HG03097 (cell line): ENCODE results near the gene ARHGDIA.
"Not testable (repeated sequence)": the region's sequence is repeated elsewhere in the genome, so short reads cannot be mapped to it uniquely, and the experiment has no call there.

Experiments used
- ATAC-seq: cut with Tn5 transposase; IDR thresholded peaks from one replicate; pipeline ENCODE4 v1.9.1; 2021; ENCODE audit not compliant: unreplicated experiment, low FRiP score

The ARHGDIA gene

GRCh38 chr17:81844887-81845286 lies 26.2 kb downstream of the ARHGDIA start:
- no peak for ATAC-seq

- no peak for ATAC-seq
Measured at GRCh38 chr17:81844327-81844851, 26.7 kb downstream of the ARHGDIA start.

GRCh38 chr17:81843713-81844326 lies 27.3 kb downstream of the ARHGDIA start:
- ATAC-seq = no peak

GRCh38 chr17:81842725-81843504 lies 28.2 kb downstream of the ARHGDIA start:
- no peak for ATAC-seq

GRCh38 chr17:81842378-81842724 lies 28.8 kb downstream of the ARHGDIA start:
- no peak for ATAC-seq

- ATAC-seq = no peak
Measured at GRCh38 chr17:81841866-81842265, 29.3 kb downstream of the ARHGDIA start.

GRCh38 chr17:81840826-81841778 lies 30.0 kb downstream of the ARHGDIA start:
- no peak for ATAC-seq

- ATAC-seq = not testable (repeated sequence)
Measured at GRCh38 chr17:81840059-81840458, 31.1 kb downstream of the ARHGDIA start.

GRCh38 chr17:81839301-81839700 lies 31.8 kb downstream of the ARHGDIA start:
- no peak for ATAC-seq

- no peak for ATAC-seq
Measured at GRCh38 chr17:81838753-81839255, 32.3 kb downstream of the ARHGDIA start.

- no peak for ATAC-seq
Measured at GRCh38 chr17:81837641-81838040, 33.5 kb downstream of the ARHGDIA start.

- ATAC-seq = no peak
Measured at GRCh38 chr17:81834831-81835267, 36.3 kb downstream of the ARHGDIA start, which contains the start of gene PPP1R27. Gene PPP1R27, minus strand, starts transcription at chr17:81835050. Its CDS starts 97 bp downstream, at chr17:81834953.

- peak; percentile 1 for ATAC-seq
Measured at GRCh38 chr17:81833921-81834830, 37.0 kb downstream of the ARHGDIA start.

GRCh38 chr17:81833160-81833920 lies 37.8 kb downstream of the ARHGDIA start, which contains the start of gene MCRIP1:
Gene MCRIP1, minus strand, starts transcription at chr17:81833291. Its CDS starts 8,785 bp downstream, at chr17:81824506.
- ATAC-seq = peak; percentile 57

- peak; percentile 60 for ATAC-seq
Measured at GRCh38 chr17:81832608-81833159, 38.5 kb downstream of the ARHGDIA start.

GRCh38 chr17:81831957-81832607 lies 39.1 kb downstream of the ARHGDIA start:
- ATAC-seq = peak; percentile 19

- ATAC-seq = no peak
Measured at GRCh38 chr17:81831563-81831956, 39.6 kb downstream of the ARHGDIA start.

- no peak for ATAC-seq
Measured at GRCh38 chr17:81829858-81830257, 41.3 kb downstream of the ARHGDIA start.
